K562 treated with DMSO at 1 percent for 4 hours (cell line): ENCODE data around the gene CASKIN2. TPM values are rescaled to one million over a fixed set of nuclear protein-coding genes. Genes with fewer than 3 reads are reported as not detected.

ENCODE experiments used
- total RNA-seq: library from RNA; unstranded; fragments of 300-600 nt; gene quantifications from 2 replicates; pipeline ENCODE4 v1.2.3, GENCODE V29; 2022; ENCODE audit not compliant: insufficient read depth

The CASKIN2 gene, protein sequence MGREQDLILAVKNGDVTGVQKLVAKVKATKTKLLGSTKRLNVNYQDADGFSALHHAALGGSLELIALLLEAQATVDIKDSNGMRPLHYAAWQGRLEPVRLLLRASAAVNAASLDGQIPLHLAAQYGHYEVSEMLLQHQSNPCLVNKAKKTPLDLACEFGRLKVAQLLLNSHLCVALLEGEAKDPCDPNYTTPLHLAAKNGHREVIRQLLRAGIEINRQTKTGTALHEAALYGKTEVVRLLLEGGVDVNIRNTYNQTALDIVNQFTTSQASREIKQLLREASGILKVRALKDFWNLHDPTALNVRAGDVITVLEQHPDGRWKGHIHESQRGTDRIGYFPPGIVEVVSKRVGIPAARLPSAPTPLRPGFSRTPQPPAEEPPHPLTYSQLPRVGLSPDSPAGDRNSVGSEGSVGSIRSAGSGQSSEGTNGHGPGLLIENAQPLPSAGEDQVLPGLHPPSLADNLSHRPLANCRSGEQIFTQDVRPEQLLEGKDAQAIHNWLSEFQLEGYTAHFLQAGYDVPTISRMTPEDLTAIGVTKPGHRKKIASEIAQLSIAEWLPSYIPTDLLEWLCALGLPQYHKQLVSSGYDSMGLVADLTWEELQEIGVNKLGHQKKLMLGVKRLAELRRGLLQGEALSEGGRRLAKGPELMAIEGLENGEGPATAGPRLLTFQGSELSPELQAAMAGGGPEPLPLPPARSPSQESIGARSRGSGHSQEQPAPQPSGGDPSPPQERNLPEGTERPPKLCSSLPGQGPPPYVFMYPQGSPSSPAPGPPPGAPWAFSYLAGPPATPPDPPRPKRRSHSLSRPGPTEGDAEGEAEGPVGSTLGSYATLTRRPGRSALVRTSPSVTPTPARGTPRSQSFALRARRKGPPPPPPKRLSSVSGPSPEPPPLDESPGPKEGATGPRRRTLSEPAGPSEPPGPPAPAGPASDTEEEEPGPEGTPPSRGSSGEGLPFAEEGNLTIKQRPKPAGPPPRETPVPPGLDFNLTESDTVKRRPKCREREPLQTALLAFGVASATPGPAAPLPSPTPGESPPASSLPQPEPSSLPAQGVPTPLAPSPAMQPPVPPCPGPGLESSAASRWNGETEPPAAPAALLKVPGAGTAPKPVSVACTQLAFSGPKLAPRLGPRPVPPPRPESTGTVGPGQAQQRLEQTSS (N-terminal part only)
- total RNA-seq: 3.1 and 4.5 TPM in 2 replicates

DNA sequence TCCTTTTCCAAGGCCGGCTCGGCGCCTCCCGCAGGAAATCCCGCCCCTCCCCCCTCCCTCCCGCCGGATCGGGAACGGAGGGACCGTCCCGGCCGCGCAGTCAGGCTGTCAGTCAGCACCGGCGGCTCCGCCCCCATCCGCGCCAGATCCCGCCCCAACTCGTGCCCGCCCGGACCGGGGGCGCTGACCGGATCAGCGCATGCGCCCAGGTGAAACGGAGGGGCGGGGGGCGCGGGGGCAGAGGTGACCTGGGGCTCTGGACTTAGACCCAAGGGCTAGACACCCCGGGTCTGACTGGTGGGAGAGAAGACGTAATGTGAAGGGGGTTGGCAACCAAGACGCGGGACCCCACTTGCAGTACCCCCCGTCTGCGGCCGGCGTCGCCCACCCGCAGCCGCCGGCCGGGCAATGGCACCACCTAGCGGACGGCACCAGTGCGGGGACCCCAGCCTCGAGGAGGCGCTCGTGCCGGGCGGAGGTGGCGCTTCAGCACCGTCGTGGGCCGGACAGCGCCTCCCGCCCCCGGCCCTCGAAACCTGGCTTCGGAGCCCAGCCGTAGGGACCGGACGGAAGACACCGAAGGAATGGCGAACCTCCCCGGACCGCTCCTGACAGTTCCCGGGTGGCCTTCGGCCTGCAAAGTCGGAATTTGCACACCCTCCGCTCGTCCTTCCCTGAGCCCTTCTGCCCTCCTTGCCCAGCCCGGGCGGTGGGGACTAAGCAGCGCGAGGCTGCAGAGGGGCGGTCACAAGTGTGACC is at the start of gene CASKIN2:
Gene CASKIN2 (minus strand): TSS at position 42 of the 759 bp plus-strand sequence. CDS start 1,733 bp downstream, outside the sequence.

DNA sequence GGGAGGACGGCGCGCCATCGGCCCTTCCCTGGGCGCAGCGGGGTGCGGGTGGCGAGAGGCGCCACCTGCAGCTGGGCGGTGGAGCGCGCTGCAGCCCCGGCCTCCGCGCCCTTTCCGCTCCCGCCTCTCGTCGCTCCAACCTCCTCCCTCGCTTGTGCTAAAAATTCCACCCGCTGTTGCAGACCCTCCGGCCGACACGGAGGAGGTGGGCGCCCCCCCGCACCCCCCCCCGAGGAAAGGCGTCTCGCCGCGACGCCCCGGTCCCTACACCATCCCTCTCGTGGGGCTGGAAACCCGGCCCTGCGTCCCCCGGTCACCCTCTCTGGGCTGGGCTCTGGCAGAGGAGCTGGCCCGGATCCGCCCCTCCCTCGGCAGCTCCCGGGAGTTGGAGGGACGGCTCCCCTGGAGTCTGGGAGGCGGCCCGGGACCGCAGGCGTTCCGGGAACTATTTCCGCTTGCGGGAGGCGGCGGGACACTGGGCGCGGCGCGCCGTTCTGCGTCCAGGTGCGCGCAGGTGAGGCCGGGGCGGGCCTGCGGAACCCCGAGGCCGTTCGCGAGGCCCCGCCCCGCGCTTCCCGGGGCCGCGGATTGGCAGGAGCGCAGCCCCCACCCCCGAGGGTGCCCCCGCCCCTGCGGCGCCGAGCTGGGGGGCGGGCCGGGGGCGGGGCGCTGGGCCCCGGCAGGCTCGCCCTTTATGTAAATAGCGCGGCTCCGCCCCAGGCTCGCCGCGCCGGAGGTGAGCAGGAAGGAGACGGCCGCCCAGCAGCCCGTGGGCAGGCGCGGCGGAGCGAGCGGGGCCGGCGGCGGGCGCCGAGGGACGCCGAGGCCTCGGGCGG is 9.9 kb upstream of the CASKIN2 start, which contains the start of gene LLGL2:
Gene LLGL2 (plus strand): TSS at position 728 of the 836 bp plus-strand sequence. CDS start 17,730 bp downstream, outside the sequence.

DNA sequence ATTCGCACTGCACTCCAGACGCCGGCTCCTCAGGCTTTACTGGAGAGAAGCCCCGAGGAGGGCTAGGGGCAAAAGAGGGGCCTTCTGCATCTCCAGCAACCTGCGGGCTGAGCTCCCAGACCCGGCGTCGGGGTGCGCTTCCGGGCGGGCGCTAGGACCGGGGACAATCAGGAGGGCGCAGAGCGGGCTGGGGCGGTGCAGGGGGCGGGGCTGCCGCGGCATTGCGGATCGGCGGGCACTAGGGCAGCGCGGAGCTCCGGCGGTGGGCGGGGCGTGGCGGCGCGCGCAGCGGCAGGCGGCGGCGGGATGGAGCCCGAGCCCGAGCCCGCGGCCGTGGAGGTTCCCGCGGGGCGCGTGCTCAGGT is 900 bp upstream of the CASKIN2 start, which contains the start of gene TSEN54:
Gene TSEN54 (plus strand): TSS at position 274 of the 364 bp plus-strand sequence. CDS start 33 bp downstream, at position 307.

DNA sequence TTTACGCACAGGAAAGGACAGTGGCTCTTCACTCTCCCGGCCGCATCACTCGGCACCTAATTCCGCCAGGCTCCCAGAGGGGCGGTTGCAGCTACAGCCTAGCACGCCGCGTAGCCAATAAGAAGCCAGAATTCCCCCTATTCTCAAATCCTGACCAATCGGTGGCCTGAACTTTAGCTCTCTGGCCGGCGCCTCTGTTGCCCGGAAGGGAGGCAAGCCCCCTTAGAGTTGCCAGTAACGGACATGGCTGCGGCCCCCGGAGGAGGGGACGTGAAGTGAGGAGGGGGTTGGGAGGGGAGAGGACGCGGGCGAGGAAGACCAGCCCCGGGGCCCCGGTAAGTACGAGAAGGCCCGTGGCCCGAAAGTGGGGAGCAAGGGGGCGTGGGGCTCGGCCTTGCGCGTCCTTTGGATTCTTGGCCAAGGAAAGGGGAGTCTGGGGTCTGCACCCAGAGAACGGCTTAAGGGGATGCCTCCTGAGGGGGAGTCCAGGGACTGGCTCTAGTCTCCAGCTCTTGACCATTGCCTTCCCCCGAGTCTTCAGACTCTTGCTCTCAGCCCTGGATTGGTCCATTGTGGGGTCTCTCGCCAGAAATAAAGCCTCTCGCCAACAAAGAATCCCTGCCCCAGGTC is 58.8 kb downstream of the CASKIN2 start, which contains the start of gene TMEM94:
Gene TMEM94 (plus strand): TSS at position 219 of the 630 bp plus-strand sequence. CDS start 15,271 bp downstream, outside the sequence.

Other genes starting within 250 kb of the CASKIN2 start
- 48.9 and 50.6 TPM in 2 replicates for gene MIF4GD, start 244.3 kb downstream of the CASKIN2 start, total RNA-seq
- gene SLC25A19, start 226.1 kb downstream of the CASKIN2 start, total RNA-seq: 34.1 and 39.9 TPM in 2 replicates
- 96.5 and 102 TPM in 2 replicates for gene GRB2, start 109.9 kb downstream of the CASKIN2 start, total RNA-seq
- gene TMEM94, start 58.9 kb downstream of the CASKIN2 start, total RNA-seq: 20.6 and 46.7 TPM in 2 replicates
- 24.1 and 27.1 TPM in 2 replicates for gene TSEN54, start 991 bp upstream of the CASKIN2 start, total RNA-seq
- 23.7 and 29.6 TPM in 2 replicates for gene LLGL2, start 10.2 kb upstream of the CASKIN2 start, total RNA-seq
- gene MYO15B, start 72.3 kb upstream of the CASKIN2 start, total RNA-seq: 0.29 and 1.2 TPM in 2 replicates
- gene SMIM5, start 117.9 kb upstream of the CASKIN2 start, total RNA-seq: not detected in 2 replicates
- gene RECQL5, start 151.6 kb upstream of the CASKIN2 start, total RNA-seq: 19.1 and 20.5 TPM in 2 replicates
- 45.2 and 54.9 TPM in 2 replicates for gene SAP30BP, start 151.8 kb upstream of the CASKIN2 start, total RNA-seq
- 0.27 and 1.0 TPM in 2 replicates for gene ITGB4, start 205.9 kb upstream of the CASKIN2 start, total RNA-seq
- gene GALK1, start 249.7 kb upstream of the CASKIN2 start, total RNA-seq: 44.8 and 73.0 TPM in 2 replicates